HepG2 (cell line): ENCODE data around the gene ADCY10.

Source experiments
- CTCF ChIP-seq: sonication (generic); formaldehyde crosslinking; IDR thresholded peaks from 2 replicates; pipeline ENCODE4 v1.5.0; 2020; ENCODE audit warnings: mild to moderate bottlenecking, missing genetic modification reagents, moderate library complexity
- HNRNPUL1 ChIP-seq: fragments of 200-400 bp; formaldehyde crosslinking; IDR thresholded peaks from 2 replicates; pipeline ENCODE4 v1.6.1; 2017; ENCODE audit warnings: low read depth, mild to moderate bottlenecking, low read length, moderate library complexity
- JUNB ChIP-seq: sonication (generic); formaldehyde crosslinking; IDR thresholded peaks from 2 replicates; pipeline ENCODE4 v1.8.0; 2022; ENCODE audit warnings: missing genetic modification reagents, mild to moderate bottlenecking, borderline replicate concordance
- MAFF ChIP-seq: IDR thresholded peaks from 2 replicates; pipeline ENCODE4 v1.6.1; 2011; ENCODE audit warnings: low read depth, low read length, improper control_type of control experiment
- MAX ChIP-seq: IDR thresholded peaks from 2 replicates; pipeline ENCODE4 v1.6.1; 2012; ENCODE audit warnings: inconsistent platforms
- NFIC ChIP-seq: IDR thresholded peaks from 2 replicates; pipeline ENCODE4 v1.6.1; 2012; ENCODE audit warnings: mild to moderate bottlenecking, low read length, inconsistent platforms
- POLR2A ChIP-seq, 2 experiments: IDR thresholded peaks; 2 replicates each; pipeline ENCODE4 v1.6.1; 2011; ENCODE audit warnings: low read depth in 2 of 2, low read length in 2 of 2, mild to moderate bottlenecking in 1 of 2, moderate library complexity in 1 of 2; ENCODE audit not compliant: insufficient read depth in 1 of 2
- TEAD2 ChIP-seq: sonication (generic); formaldehyde crosslinking; IDR thresholded peaks from 2 replicates; pipeline ENCODE4 v1.9.0; 2021; ENCODE audit warnings: missing genetic modification reagents
- ZBTB34 ChIP-seq: sonication (generic); formaldehyde crosslinking; IDR thresholded peaks from 2 replicates; pipeline ENCODE4 v1.8.0; 2022; ENCODE audit warnings: mild to moderate bottlenecking, missing genetic modification reagents
- ZKSCAN1 ChIP-seq: fragments of 150-350 bp; IDR thresholded peaks from 2 replicates; pipeline ENCODE4 v1.6.1; 2014; ENCODE audit warnings: low read length
- ZMAT5 ChIP-seq: sonication (generic); formaldehyde crosslinking; IDR thresholded peaks from 2 replicates; pipeline ENCODE4 v1.5.0; 2020; ENCODE audit warnings: mild to moderate bottlenecking, low read depth, missing genetic modification reagents, borderline replicate concordance
- ZNF274 ChIP-seq: sonication (generic); formaldehyde crosslinking; IDR thresholded peaks from 2 replicates; pipeline ENCODE4 v1.5.1; 2020; ENCODE audit warnings: mild to moderate bottlenecking, missing genetic modification reagents
- ZNF460 ChIP-seq: sonication (generic); formaldehyde crosslinking; IDR thresholded peaks from 2 replicates; pipeline ENCODE4 v1.5.1; 2020; ENCODE audit warnings: missing genetic modification reagents, mild to moderate bottlenecking, borderline replicate concordance

GRCh38 chr1:167799747-167800146, 114.2 kb downstream of the ADCY10 start:
- no peak for TF ChIP-seq ZKSCAN1
- TF ChIP-seq MAFF, result no peak
- no peak for TF ChIP-seq ZMAT5 (CRISPR knock-in tag)
- TF ChIP-seq ZNF274, result no peak
- TF ChIP-seq CTCF, result no peak
- TF ChIP-seq NFIC, result no peak
- TF ChIP-seq POLR2A (IDR thresholded peaks at IDR 0.05; ENCODE audit: insufficient read depth in 1 of 2, low read depth in 2 of 2, low read length in 2 of 2), result no peak
- TF ChIP-seq ZBTB34 (CRISPR knock-in tag), result no peak
- no peak for TF ChIP-seq HNRNPUL1
- TF ChIP-seq ZNF460, result no peak
- no peak for TF ChIP-seq TEAD2 (CRISPR knock-in tag)
- TF ChIP-seq MAX, result no peak
- TF ChIP-seq JUNB, result no peak
